H1 (cell line): Measurements from ENCODE around the gene FNIP2. TPM values are rescaled to one million over a fixed set of nuclear protein-coding genes. Genes with fewer than 3 reads are reported as not detected.

ENCODE experiments used
- CTCF ChIA-PET: fragments of 300-600 bp; sonication (Branson Sonifier 250); formaldehyde crosslinking; loops from one replicate; lab custom pipeline; 2021; ENCODE audit not compliant: partially characterized antibody; lab: Charles Lee
- POLR2A ChIA-PET: fragments of 300-600 bp; sonication (Branson Sonifier 250); formaldehyde crosslinking; loops from one replicate; lab custom pipeline; 2021; ENCODE audit warnings: inconsistent platforms; ENCODE audit not compliant: partially characterized antibody; lab: Charles Lee
- DNase-seq, 2 experiments: peaks; one replicate each; pipeline versions ENCODE4 v3.0.0 to v3.0.0-alpha.2; 2010 to 2022; ENCODE audit warnings: low spot score in 2 of 2, low read depth in 1 of 2, mixed read lengths in 1 of 2
- FAIRE-seq: peaks from 2 replicates; lab custom pipeline; 2011; peaks lifted over from hg19 to GRCh38; lab: Jason Lieb, UNC
- H2AFZ ChIP-seq: 2 replicates; pipeline ENCODE4 v1.8.1; 2012; ENCODE audit warnings: low read length, inconsistent platforms
- H2AK5ac ChIP-seq: 2 replicates; pipeline ENCODE4 v1.6.1; 2013; ENCODE audit warnings: low read depth, low read length
- H2BK120ac ChIP-seq: replicated peaks from 2 replicates; pipeline ENCODE3; 2013; ENCODE audit warnings: low read depth, low read length, inconsistent platforms
- H2BK12ac ChIP-seq: 2 replicates; pipeline ENCODE4 v1.6.1; 2013; ENCODE audit warnings: low read depth, low read length
- H2BK15ac ChIP-seq: 2 replicates; pipeline ENCODE4 v1.6.1; 2013; ENCODE audit warnings: low read length
- H2BK20ac ChIP-seq: 2 replicates; pipeline ENCODE4 v1.6.1; 2013; ENCODE audit warnings: low read length
- H2BK5ac ChIP-seq: 2 replicates; pipeline ENCODE4 v1.6.1; 2013; ENCODE audit warnings: low read depth, low read length
- H3K14ac ChIP-seq: 2 replicates; pipeline ENCODE4 v1.6.1; 2013; ENCODE audit warnings: inconsistent platforms; ENCODE audit not compliant: insufficient read length
- H3K18ac ChIP-seq: 2 replicates; pipeline ENCODE4 v1.6.1; 2013; ENCODE audit warnings: low read length; ENCODE audit errors: extremely low read depth
- H3K23ac ChIP-seq: 2 replicates; pipeline ENCODE4 v1.6.1; 2013; ENCODE audit warnings: inconsistent platforms; ENCODE audit not compliant: insufficient read length
- H3K23me2 ChIP-seq: 2 replicates; pipeline ENCODE4 v1.6.1; 2013; ENCODE audit warnings: low read depth, low read length
- H3K27ac ChIP-seq: 2 replicates; pipeline ENCODE4 v1.6.1; 2011; ENCODE audit warnings: low read depth, low read length, inconsistent platforms
- H3K27me3 ChIP-seq, 4 experiments: replicated peaks in 1 of 4; 1 replicate in 1 of 4; 2 replicates in 3 of 4; pipeline versions ENCODE4 v1.6.1 to v1.8.1; 2011 to 2013; ENCODE audit warnings: low read length in 3 of 4, mild to moderate bottlenecking in 3 of 4, inconsistent platforms in 2 of 4, mixed read lengths in 2 of 4, moderate library complexity in 1 of 4; ENCODE audit not compliant: control insufficient read depth in 3 of 4, insufficient read depth in 3 of 4; ENCODE audit errors: extremely low read depth in 1 of 4
- H3K36me3 ChIP-seq, 4 experiments: 2 replicates each; pipeline versions ENCODE4 v1.6.1 to v1.8.1; 2011 to 2013; ENCODE audit warnings: mild to moderate bottlenecking in 4 of 4, low read length in 3 of 4, moderate library complexity in 2 of 4, control low read depth in 1 of 4, inconsistent platforms in 1 of 4; ENCODE audit not compliant: insufficient read depth in 4 of 4, control insufficient read depth in 2 of 4
- H3K4ac ChIP-seq: replicated peaks from 2 replicates; pipeline ENCODE3; 2013; ENCODE audit warnings: low read length, low read depth, mixed read lengths, inconsistent platforms; ENCODE audit not compliant: insufficient read length
- H3K4me1 ChIP-seq, 4 experiments: replicated peaks in 1 of 4; 1 replicate in 1 of 4; 2 replicates in 3 of 4; pipeline versions ENCODE4 v1.6.1 to v1.8.1; 2011 to 2013; ENCODE audit warnings: low read length in 3 of 4, inconsistent platforms in 2 of 4, mixed read lengths in 1 of 4; ENCODE audit not compliant: insufficient read depth in 4 of 4, control insufficient read depth in 3 of 4
- H3K4me2 ChIP-seq, 2 experiments: 2 replicates each; pipeline versions ENCODE4 v1.6.1 to v1.8.1; 2011 to 2013; ENCODE audit warnings: low read depth in 2 of 2, low read length in 2 of 2, control low read depth in 1 of 2, inconsistent platforms in 1 of 2, mild to moderate bottlenecking in 1 of 2; ENCODE audit not compliant: insufficient read depth in 1 of 2
- H3K4me3 ChIP-seq, 4 experiments: fragments of 200-600, 300-600 bp in 1 of 4; sonication (generic), shearing (Covaris generic), sonication (Bioruptor Twin) in 1 of 4; 2 replicates each; pipeline versions ENCODE4 v1.5.1 to v1.8.1; 2011 to 2016; ENCODE audit warnings: low read length in 4 of 4, low read depth in 3 of 4, control low read depth in 2 of 4, inconsistent platforms in 2 of 4, mild to moderate bottlenecking in 2 of 4, mixed read lengths in 1 of 4, moderate library complexity in 1 of 4; ENCODE audit not compliant: insufficient read depth in 2 of 4; ENCODE audit errors: extremely low read depth in 1 of 4
- H3K56ac ChIP-seq: replicated peaks from 2 replicates; pipeline ENCODE3; 2013; ENCODE audit warnings: low read depth, mild to moderate bottlenecking, mixed read lengths, low read length, inconsistent platforms; ENCODE audit not compliant: insufficient read length
- H3K79me1 ChIP-seq: 2 replicates; pipeline ENCODE4 v1.6.1; 2013; ENCODE audit warnings: low read depth, low read length, control low read depth
- H3K79me2 ChIP-seq, 2 experiments: 2 replicates each; pipeline versions ENCODE4 v1.6.1 to v1.8.1; 2012 to 2013; ENCODE audit warnings: low read length in 2 of 2, mild to moderate bottlenecking in 2 of 2, inconsistent platforms in 1 of 2; ENCODE audit not compliant: insufficient read depth in 2 of 2, control insufficient read depth in 1 of 2
- H3K9ac ChIP-seq, 4 experiments: replicated peaks in 1 of 4; 1 replicate in 1 of 4; 2 replicates in 3 of 4; pipeline versions ENCODE4 v1.6.1 to v1.8.1; 2011 to 2013; ENCODE audit warnings: low read depth in 3 of 4, low read length in 3 of 4, control low read depth in 2 of 4, mild to moderate bottlenecking in 2 of 4, moderate library complexity in 2 of 4, inconsistent platforms in 1 of 4; ENCODE audit errors: extremely low read depth in 1 of 4
- H3K9me3 ChIP-seq, 2 experiments: 2 replicates each; pipeline versions ENCODE4 v1.6.1 to v1.8.1; 2012 to 2013; ENCODE audit warnings: mild to moderate bottlenecking in 2 of 2, moderate library complexity in 2 of 2, control low read depth in 1 of 2, inconsistent platforms in 1 of 2, low read depth in 1 of 2, low read length in 1 of 2, mixed read lengths in 1 of 2; ENCODE audit not compliant: insufficient read depth in 2 of 2
- H4K20me1 ChIP-seq, 2 experiments: replicated peaks in 1 of 2; 2 replicates each; pipeline versions ENCODE3 to v1.8.1; 2011 to 2013; ENCODE audit warnings: inconsistent platforms in 2 of 2, low read length in 2 of 2, mild to moderate bottlenecking in 1 of 2; ENCODE audit not compliant: insufficient read depth in 2 of 2, control insufficient read depth in 1 of 2
- H4K5ac ChIP-seq: 2 replicates; pipeline ENCODE4 v1.6.1; 2013; ENCODE audit warnings: low read length, low read depth, mixed read lengths, inconsistent platforms; ENCODE audit not compliant: insufficient read length
- H4K8ac ChIP-seq: 2 replicates; pipeline ENCODE4 v1.8.0; 2013; ENCODE audit warnings: mild to moderate bottlenecking, moderate library complexity, low read length, inconsistent platforms; ENCODE audit not compliant: insufficient read depth; ENCODE audit errors: extremely low read depth
- H4K91ac ChIP-seq: replicated peaks from 2 replicates; pipeline ENCODE3; 2013; ENCODE audit warnings: low read length, mixed read lengths, inconsistent platforms; ENCODE audit not compliant: insufficient read length
- EP300 ChIP-seq, 2 experiments: IDR thresholded peaks; 1 replicate in 1 of 2; 2 replicates in 1 of 2; pipeline ENCODE4 v1.6.1; 2011 to 2012; ENCODE audit warnings: low read depth in 2 of 2, low read length in 2 of 2, mild to moderate bottlenecking in 2 of 2, borderline replicate concordance in 1 of 2, inconsistent platforms in 1 of 2, moderate library complexity in 1 of 2
- FOSL1 ChIP-seq: IDR thresholded peaks from 2 replicates; pipeline ENCODE4 v1.6.1; 2011; ENCODE audit warnings: mild to moderate bottlenecking, low read depth, low read length, moderate library complexity; ENCODE audit not compliant: insufficient read depth
- JUND ChIP-seq: IDR thresholded peaks from 2 replicates; pipeline ENCODE4 v1.6.1; 2011; ENCODE audit warnings: mild to moderate bottlenecking, improper control_type of control experiment, low read length
- KDM4A ChIP-seq: IDR thresholded peaks from one replicate; pipeline ENCODE4 v1.7.1; 2012; ENCODE audit warnings: low read depth, mild to moderate bottlenecking, moderate library complexity, low read length, inconsistent platforms; ENCODE audit not compliant: severe bottlenecking
- KDM5A ChIP-seq: fragments of 200-600 bp; IDR thresholded peaks from 2 replicates; pipeline ENCODE4 v1.7.1; 2012; ENCODE audit warnings: mild to moderate bottlenecking, low read length, inconsistent platforms, mixed read lengths
- POLR2A ChIP-seq, 2 experiments: IDR thresholded peaks; 1 replicate in 1 of 2; 2 replicates in 1 of 2; pipeline ENCODE4 v1.6.1; 2011; ENCODE audit warnings: low read depth in 2 of 2, low read length in 2 of 2, mild to moderate bottlenecking in 2 of 2; ENCODE audit errors: control extremely low read depth in 1 of 2
- SIN3A ChIP-seq, 2 experiments: IDR thresholded peaks in 1 of 2; conservative IDR thresholded peaks in 1 of 2; 2 replicates each; pipeline ENCODE4 v1.6.1; 2011 to 2012; ENCODE audit warnings: low read length in 2 of 2, improper control_type of control experiment in 1 of 2, low read depth in 1 of 2, mild to moderate bottlenecking in 1 of 2
- SIRT6 ChIP-seq: IDR thresholded peaks from one replicate; pipeline ENCODE4 v1.7.1; 2012; ENCODE audit warnings: low read length, inconsistent platforms
- SRF ChIP-seq: IDR thresholded peaks from 2 replicates; pipeline ENCODE4 v1.6.1; 2011; ENCODE audit warnings: mild to moderate bottlenecking, low read depth, low read length, moderate library complexity
- TCF12 ChIP-seq: IDR thresholded peaks from 2 replicates; pipeline ENCODE4 v1.6.1; 2011; ENCODE audit warnings: low read depth, mild to moderate bottlenecking, low read length
- WGBS, 2 experiments: shearing (Covaris generic) in 1 of 2; methylation state at CpG; one replicate each; pipeline versions ENCODE4 v1.1.6 to v1.1.7; 2013 to 2015; ENCODE audit warnings: low lambda C conversion rate in 2 of 2, mixed read lengths in 2 of 2, inconsistent platforms in 1 of 2, low coverage in 1 of 2, missing lambda C conversion rate in 1 of 2; ENCODE audit not compliant: insufficient replicate concordance in 2 of 2, insufficient coverage in 1 of 2, insufficient read length in 1 of 2; ENCODE audit errors: extremely low coverage in 1 of 2, missing lambda C conversion rate in 1 of 2; 5-methylcytosine and 5-hydroxymethylcytosine counted together
- polyA plus RNA-seq, 7 experiments: library from polyadenylated mRNA; depleted of rRNA in 3 of 7; stranded (reverse) in 5 of 7; unstranded in 2 of 7; fragments of >200 nt in 5 of 7; fragments of 200-250 nt in 2 of 7; gene quantifications; 1 replicate in 5 of 7; 2 replicates in 1 of 7; 4 replicates in 1 of 7; pipeline versions ENCODE4 v1.2.1 to v1.2.3, GENCODE V29; 2011 to 2013; ENCODE audit warnings: missing spikeins in 2 of 7, mixed read lengths in 2 of 7
- total RNA-seq: library from RNA; stranded (reverse); fragmentation: NEBNext Ultra II Directional; extraction: Animal tissue kit (Norgen Biotek cat#: 25700); gene quantifications from 2 replicates; pipeline ENCODE4 v1.2.1, GENCODE V29; 2021

FNIP2 gene
- total and polyA plus RNA-seq, 2 of the 8 experiments (the other 6 are each of a cell fraction or from before 2014, with no cell fraction given), result 4.0 to 13.0 TPM

DNA sequence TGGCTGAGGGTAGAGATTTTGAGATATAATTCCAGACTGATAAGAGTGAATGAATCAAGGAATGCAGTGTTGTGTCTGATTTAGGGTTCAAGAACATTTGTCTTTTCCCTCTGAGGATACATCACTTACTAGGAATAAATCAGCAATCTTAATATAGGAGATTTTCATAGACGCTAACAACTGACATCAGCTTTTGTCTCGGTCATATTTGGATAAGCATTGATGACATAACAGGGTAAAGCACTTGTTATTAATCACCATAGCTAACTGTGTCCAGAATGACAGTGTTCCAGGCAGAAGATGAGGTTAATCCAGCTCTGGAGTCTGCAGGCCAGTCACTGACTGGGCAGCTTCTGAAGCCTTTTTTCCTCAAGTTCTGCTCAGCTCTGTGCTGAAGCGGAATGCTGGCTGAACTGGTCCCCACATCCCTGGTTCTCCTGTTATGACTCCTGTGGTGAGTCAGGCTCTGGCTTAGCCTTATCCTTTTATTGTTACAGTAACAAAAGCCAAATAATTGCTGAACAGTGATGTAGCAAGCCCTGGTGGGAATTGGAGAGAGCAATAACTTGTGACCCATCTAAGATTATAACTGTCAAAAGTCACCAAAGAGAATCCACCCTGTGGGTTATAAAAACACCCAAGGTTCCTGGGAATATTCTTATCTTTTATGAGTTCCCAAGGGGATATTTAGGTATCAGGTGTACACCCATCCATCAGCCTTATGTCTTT is 41.8 kb downstream of the FNIP2 start:
- H4K8ac ChIP-seq, result no peak overlapping the region

More for the DNA sequence above, 41.8 kb downstream of the FNIP2 start:
- H3K9ac ChIP-seq, result no peak overlapping the region
- H2AFZ ChIP-seq, result no peak overlapping the region
- no peak overlapping the region for H3K23ac ChIP-seq
- peaks cover 0 to under 1% (median under 1%) of the 10 kb centered on the region in 4 experiments; a peak in 2 of 7 replicates for H3K4me1 ChIP-seq
- no peaks in the 10 kb centered on the region for H3K79me1 ChIP-seq
- DNase-seq (no peak), FAIRE-seq (no peak)
- WGBS, 2 experiments, result 90% methylated on average over 3 of the region's 3 CpGs; no CpG with 5 or more reads in 1 of the 2 experiments
- H3K27ac ChIP-seq, result no peak overlapping the region
- no peak overlapping the region for H3K4me3 ChIP-seq
- TF ChIP-seq KDM5A, result no peak
- no peak for TF ChIP-seq TCF12
- no peak for TF ChIP-seq EP300 (IDR thresholded peaks at IDR 0.05; ENCODE audit: borderline replicate concordance in 1 of 2, low read depth in 2 of 2, low read length in 2 of 2)
- no peak for TF ChIP-seq POLR2A (IDR thresholded peaks at IDR 0.05; ENCODE audit: control extremely low read depth in 1 of 2, low read depth in 2 of 2, low read length in 2 of 2)
- no peak for TF ChIP-seq JUND
- TF ChIP-seq SRF, result no peak
- no peak for TF ChIP-seq KDM4A
- no peak for TF ChIP-seq SIRT6
- TF ChIP-seq FOSL1, result no peak
- TF ChIP-seq SIN3A (conservative IDR thresholded peaks at IDR 0.05 in 1 of 2, IDR thresholded peaks at IDR 0.05 in 1 of 2; ENCODE audit: low read depth in 1 of 2, low read length in 2 of 2), result no peak
- no peak overlapping the region for H2BK5ac ChIP-seq
- no peak overlapping the region for H4K91ac ChIP-seq
- POLR2A ChIA-PET, result no interaction called here
- no peaks in the 10 kb centered on the region for H4K20me1 ChIP-seq
- no peak overlapping the region for H3K18ac ChIP-seq
- H3K56ac ChIP-seq, result no peak overlapping the region
- H3K23me2 ChIP-seq, result no peaks in the 10 kb centered on the region
- no peak overlapping the region for H2BK12ac ChIP-seq
- H2AK5ac ChIP-seq, result no peak overlapping the region
- H2BK20ac ChIP-seq, result no peak overlapping the region
- CTCF ChIA-PET, result interaction anchor here (1.0 to 1.2 kb wide), 3 partner anchors 12 to 41 kb away, joined by 3 to 4 read pairs (median 4); no protein-coding TSS in a partner anchor
- no peaks in the 10 kb centered on the region for H3K79me2 ChIP-seq
- no peak overlapping the region for H4K5ac ChIP-seq
- no peak overlapping the region for H3K4ac ChIP-seq
- H2BK120ac ChIP-seq, result no peak overlapping the region
- no peaks in the 10 kb centered on the region for H3K27me3 ChIP-seq
- no peak overlapping the region for H2BK15ac ChIP-seq
- H3K36me3 ChIP-seq, result no peaks in the 10 kb centered on the region
- peaks cover 0 to 3% of the 10 kb centered on the region in 2 experiments; a peak in 1 of 4 replicates for H3K9me3 ChIP-seq
- no peak overlapping the region for H3K14ac ChIP-seq
- no peak overlapping the region for H3K4me2 ChIP-seq
